K562 (cell line): Measurements from ENCODE around the gene GLYAT. TPM values are rescaled to one million over a fixed set of nuclear protein-coding genes. Genes with fewer than 3 reads are reported as not detected.

Experiments
- ATAC-seq: fragments of 200-7000 bp; cut with Tn5 transposase; 3 replicates; pipeline ENCODE4 v1.9.1; 2020; ENCODE audit warnings: moderate library complexity
- BruUV-seq: library from RNA; stranded (reverse); fragments of 400-500 nt; replicated peaks from 2 replicates; lab custom pipeline; 2021; lab: Mats Ljungman, UMichigan
- CTCF ChIA-PET: fragments of 300-600 bp; formaldehyde crosslinking; extraction: SDS; loops from one replicate; lab custom pipeline; 2021; ENCODE audit warnings: low intra/inter-chr PET ratio; lab: Yijun Ruan, JAX
- POLR2A ChIA-PET: fragments of 300-600, 350-650 bp; sonication (Branson Sonifier 250); formaldehyde crosslinking; extraction: SDS; loops from one replicate; lab custom pipeline; 2021; ENCODE audit warnings: antibody characterized with exemption, inconsistent platforms; lab: Yijun Ruan, JAX
- DNase-seq, 4 experiments: peaks; one replicate each; pipeline versions ENCODE4 v3.0.0 to v3.0.0-alpha.2; 2011 to 2018; ENCODE audit warnings: low spot score in 3 of 4, mixed read lengths in 3 of 4; ENCODE audit errors: extremely low read depth in 1 of 4
- FAIRE-seq: peaks from 2 replicates; lab custom pipeline; 2011; peaks lifted over from hg19 to GRCh38; lab: Jason Lieb, UNC
- H2AFZ ChIP-seq: 2 replicates; pipeline ENCODE4 v1.6.0; 2011; ENCODE audit warnings: low read depth, low read length, control low read depth, inconsistent platforms
- H3K27ac ChIP-seq: fragments of 200-600 bp; 3 replicates; pipeline ENCODE4 v1.8.0; 2011; ENCODE audit warnings: low read depth, mild to moderate bottlenecking, control low read depth, inconsistent platforms, low read length, moderate library complexity, mixed read lengths; ENCODE audit errors: extremely low read depth
- H3K27me3 ChIP-seq, 2 experiments: fragments of 300-600 bp in 1 of 2; 2 replicates in 1 of 2; 3 replicates in 1 of 2; pipeline versions ENCODE4 v1.6.0 to v1.8.0; 2011; ENCODE audit warnings: inconsistent platforms in 2 of 2, low read length in 2 of 2, mild to moderate bottlenecking in 1 of 2, mixed read lengths in 1 of 2, moderate library complexity in 1 of 2; ENCODE audit not compliant: control insufficient read depth in 2 of 2, insufficient read depth in 2 of 2
- H3K36me3 ChIP-seq: fragments of 300-600 bp; 3 replicates; pipeline ENCODE4 v1.8.0; 2011; ENCODE audit warnings: mild to moderate bottlenecking, low read length, inconsistent platforms; ENCODE audit not compliant: control insufficient read depth, insufficient read depth
- H3K4me1 ChIP-seq, 2 experiments: fragments of 200-600 bp in 1 of 2; replicated peaks in 1 of 2; 2 replicates in 1 of 2; 3 replicates in 1 of 2; pipeline versions ENCODE4 v1.5.1 to v1.8.0; 2011; ENCODE audit warnings: inconsistent platforms in 2 of 2, low read length in 2 of 2, mild to moderate bottlenecking in 1 of 2, mixed read lengths in 1 of 2, moderate library complexity in 1 of 2; ENCODE audit not compliant: control insufficient read depth in 2 of 2, insufficient read depth in 2 of 2
- H3K4me2 ChIP-seq: 2 replicates; pipeline ENCODE4 v1.6.1; 2011; ENCODE audit warnings: low read length, control low read depth, inconsistent platforms, mixed read lengths; ENCODE audit not compliant: insufficient read depth
- H3K4me3 ChIP-seq: fragments of 200-600 bp; sonication (generic), shearing (Covaris generic); 2 replicates; pipeline ENCODE4 v1.5.1; 2016; ENCODE audit warnings: control low read depth, inconsistent platforms
- H3K79me2 ChIP-seq: fragments of 200-600 bp; 3 replicates; pipeline ENCODE4 v1.8.0; 2011; ENCODE audit warnings: low read length, inconsistent platforms; ENCODE audit not compliant: control insufficient read depth, insufficient read depth
- H3K9ac ChIP-seq, 2 experiments: 2 replicates each; pipeline versions ENCODE4 v1.6.0 to v1.6.1; 2011; ENCODE audit warnings: low read depth in 2 of 2, low read length in 2 of 2, control low read depth in 1 of 2, inconsistent platforms in 1 of 2, mild to moderate bottlenecking in 1 of 2, mixed read lengths in 1 of 2; ENCODE audit not compliant: insufficient read depth in 1 of 2
- H3K9me1 ChIP-seq: one replicate; pipeline ENCODE4 v1.6.0; 2011; ENCODE audit warnings: inconsistent platforms, mild to moderate bottlenecking, low read length, moderate library complexity; ENCODE audit not compliant: control insufficient read depth, insufficient read depth
- H3K9me3 ChIP-seq: replicated peaks from 2 replicates; pipeline ENCODE4 v1.5.1; 2011; ENCODE audit warnings: low read depth, low read length, inconsistent platforms; ENCODE audit not compliant: control insufficient read depth, insufficient read depth
- H4K20me1 ChIP-seq: replicated peaks from 2 replicates; pipeline ENCODE4 v1.6.1; 2011; ENCODE audit warnings: low read length, inconsistent platforms, mixed read lengths; ENCODE audit not compliant: control insufficient read depth, insufficient read depth
- ARID3A ChIP-seq: IDR thresholded peaks from 2 replicates; pipeline ENCODE4 v1.6.1; 2012; ENCODE audit warnings: low read depth, low read length, improper control_type of control experiment, borderline replicate concordance
- DACH1 ChIP-seq: fragments of 450-650 bp; IDR thresholded peaks from 2 replicates; pipeline ENCODE4 v1.6.1; 2018; ENCODE audit not compliant: partially characterized antibody
- NFATC3 ChIP-seq: fragments of 450-650 bp; IDR thresholded peaks from 2 replicates; pipeline ENCODE4 v1.6.1; 2017; ENCODE audit warnings: mild to moderate bottlenecking
- NFIX ChIP-seq: fragments of 250-450 bp; sonication (Bioruptor Pico); IDR thresholded peaks from 2 replicates; pipeline ENCODE4 v1.4.0; 2020; ENCODE audit warnings: low read depth, mild to moderate bottlenecking, moderate library complexity
- RAD51 ChIP-seq: fragments of 450-650 bp; IDR thresholded peaks from 2 replicates; pipeline ENCODE4 v1.7.1; 2016; ENCODE audit warnings: low read depth, mild to moderate bottlenecking, borderline replicate concordance
- SMARCC2 ChIP-seq: fragments of 450-650 bp; IDR thresholded peaks from 2 replicates; pipeline ENCODE4 v1.6.1; 2017; ENCODE audit warnings: antibody characterized with exemption, moderate library complexity, mild to moderate bottlenecking, low read depth
- TAF1 ChIP-seq: IDR thresholded peaks from 2 replicates; pipeline ENCODE4 v1.6.1; 2011; ENCODE audit warnings: mild to moderate bottlenecking, low read length, moderate library complexity; ENCODE audit not compliant: insufficient read depth, control insufficient read depth, severe bottlenecking; ENCODE audit errors: extremely low read depth
- TARDBP ChIP-seq: fragments of 450-650 bp; IDR thresholded peaks from 2 replicates; pipeline ENCODE4 v1.6.1; 2016
- ZBTB33 ChIP-seq: sonication (generic); formaldehyde crosslinking; IDR thresholded peaks from 2 replicates; pipeline ENCODE4 v1.8.1; 2023; ENCODE audit warnings: mild to moderate bottlenecking, missing genetic modification reagents
- ZKSCAN8 ChIP-seq: fragments of 200-800 bp; sonication (Bioruptor generic); IDR thresholded peaks from 2 replicates; pipeline ENCODE4 v1.6.1; 2016; ENCODE audit warnings: missing genetic modification characterization, missing compliant biosample characterization
- ZNF24 ChIP-seq: fragments of 450-650 bp; IDR thresholded peaks from 2 replicates; pipeline ENCODE4 v1.6.1; 2016
- ZNF444 ChIP-seq: fragments of 250-450 bp; sonication (Bioruptor Pico); IDR thresholded peaks from 2 replicates; pipeline ENCODE4 v1.4.0; 2020; ENCODE audit warnings: mild to moderate bottlenecking, moderate library complexity
- ZNF57 ChIP-seq: fragments of 450-650 bp; formaldehyde crosslinking; IDR thresholded peaks from 2 replicates; pipeline ENCODE4 v1.4.0; 2020; ENCODE audit warnings: mild to moderate bottlenecking, moderate library complexity
- WGBS: fragments of 100-300 bp; shearing (Covaris generic); methylation state at CpG from one replicate; pipeline ENCODE4 v1.1.6; 2016; ENCODE audit warnings: low coverage, mixed read lengths; ENCODE audit not compliant: insufficient coverage; ENCODE audit errors: missing lambda C conversion rate; 5-methylcytosine and 5-hydroxymethylcytosine counted together
- in situ Hi-C: fragments of 300-500 bp; cut with MboI; formaldehyde crosslinking; loops from 4 replicates; pipeline ENCODE4 v1.15.0; 2018; ENCODE audit warnings: inconsistent platforms, mixed read lengths
- intact Hi-C: fragments of 100-400 bp; cut with micrococcal nuclease; formaldehyde crosslinking; loops from 2 replicates; pipeline ENCODE4 v1.14.2; 2022
- polyA plus RNA-seq, 8 experiments: library from polyadenylated mRNA; depleted of rRNA in 4 of 8; stranded (reverse) in 5 of 8; unstranded in 3 of 8; fragments of >200 nt; fragmentation: Nextera tagmentation in 2 of 8; fragmentation: Illumina TruSeq in 1 of 8; extraction: Ambion mirVana in 2 of 8; extraction: Trizol in 1 of 8; gene quantifications; 2 replicates each; pipeline versions ENCODE4 v1.2.1 to v1.2.3, GENCODE V29; 2011 to 2014; ENCODE audit warnings: inconsistent platforms in 1 of 8, missing spikeins in 1 of 8
- total RNA-seq, 7 experiments: library from RNA; depleted of rRNA in 6 of 7; stranded (reverse); fragments of >200 nt in 6 of 7; fragmentation: Illumina TruSeq in 2 of 7; extraction: Trizol in 2 of 7; gene quantifications; 2 replicates each; pipeline versions ENCODE4 v1.2.1 to v1.2.3, GENCODE V29; 2011 to 2021; ENCODE audit warnings: low replicate concordance in 1 of 7

GLYAT gene
- total and polyA plus RNA-seq, 9 of the 15 experiments (the other 6 are each of a cell fraction or from before 2014, with no cell fraction given), result not detected

- no peaks in the 10 kb centered on the region for H3K36me3 ChIP-seq
- H4K20me1 ChIP-seq, result no peaks in the 10 kb centered on the region
- no TSS peak for BruUV-seq
- TF ChIP-seq SMARCC2, result no peak
- TF ChIP-seq ZNF24, result no peak
- TF ChIP-seq ZKSCAN8, result no peak
- TF ChIP-seq ZNF57, result no peak
- TF ChIP-seq NFIX (CRISPR knock-in tag), result no peak
- no peak for TF ChIP-seq RAD51
- no peak overlapping the region for H3K27ac ChIP-seq
- WGBS, result 58% methylated on average over 1 of the region's 1 CpG
- intact Hi-C loops (no loop called here), in situ Hi-C loops (no loop called here)
- no peaks in the 10 kb centered on the region for H3K27me3 ChIP-seq
- no peak overlapping the region for H2AFZ ChIP-seq
- H3K4me3 ChIP-seq, result no peak overlapping the region
- ChIA-PET CTCF (no interaction called here), POLR2A (no interaction called here)
- no peak for DNase-seq
- H3K79me2 ChIP-seq, result no peaks in the 10 kb centered on the region
- no peak overlapping the region for H3K9ac ChIP-seq
- FAIRE-seq, result no peak
- no peak overlapping the region for H3K4me2 ChIP-seq
- H3K9me3 ChIP-seq, result no peaks in the 10 kb centered on the region
- peaks cover 0 to 21% of the 10 kb centered on the region in 2 experiments; a peak in 3 of 5 replicates for H3K4me1 ChIP-seq
- ATAC-seq, result no peak
- H3K9me1 ChIP-seq, result no peaks in the 10 kb centered on the region
Measured at GRCh38 chr11:58765078-58765477, 33.3 kb upstream of the GLYAT start.

- Histone ChIP-seq H2AFZ (no peak overlapping the region), H3K27me3 (no peaks in the 10 kb centered on the region), H3K27ac (no peak overlapping the region), H3K9ac (no peak overlapping the region), H3K79me2 (no peaks in the 10 kb centered on the region), H3K9me3 (no peaks in the 10 kb centered on the region), H3K4me2 (no peak overlapping the region), H3K9me1 (no peaks in the 10 kb centered on the region), H3K36me3 (no peaks in the 10 kb centered on the region), H4K20me1 (no peaks in the 10 kb centered on the region), H3K4me1 (peaks cover 0 to 2% of the 10 kb centered on the region in 2 experiments; a peak in 2 of 5 replicates), H3K4me3 (no peak overlapping the region)
- intact Hi-C loops, result no loop called here
- 93% methylated on average over 1 of the region's 1 CpG for WGBS
- ChIA-PET CTCF (no interaction called here), POLR2A (no interaction called here)
- in situ Hi-C loops, result no loop called here
- ATAC-seq (no peak), FAIRE-seq (no peak), DNase-seq (no peak)
- BruUV-seq, result no TSS peak
- TF ChIP-seq DACH1, result no peak
- no peak for TF ChIP-seq ZNF444 (CRISPR knock-in tag)
- TF ChIP-seq ZNF24, result no peak
- no peak for TF ChIP-seq NFATC3
- no peak for TF ChIP-seq TARDBP
- no peak for TF ChIP-seq ARID3A
- TF ChIP-seq TAF1, result no peak
- no peak for TF ChIP-seq ZBTB33 (CRISPR knock-in tag)
Measured at GRCh38 chr11:58763120-58763490, 31.4 kb upstream of the GLYAT start.
